Fibroblast of the aortic adventitia (primary cell): ENCODE data around the gene SERTAD2. TPM values are rescaled to one million over a fixed set of nuclear protein-coding genes. Genes with fewer than 3 reads are reported as not detected.

ENCODE experiments used
- DNase-seq: peaks from one replicate; pipeline ENCODE4 v3.0.0-alpha.2; 2010; ENCODE audit warnings: low read depth
- H3K4me3 ChIP-seq: 2 replicates; pipeline ENCODE4 v1.5.1; 2011; ENCODE audit warnings: low read depth, mild to moderate bottlenecking, control low read depth, low read length, moderate library complexity
- CTCF ChIP-seq: IDR thresholded peaks from 2 replicates; pipeline ENCODE4 v1.5.1; 2011; ENCODE audit warnings: mild to moderate bottlenecking, low read length, control low read depth, inconsistent platforms; ENCODE audit not compliant: insufficient read depth
- total RNA-seq: library from RNA; depleted of rRNA; stranded (reverse); fragments of >200 nt; gene quantifications from 2 replicates; pipeline ENCODE4 v1.2.3, GENCODE V29; 2012; ENCODE audit warnings: low replicate concordance

SERTAD2 gene
- total RNA-seq, 1 donor: 34.4 TPM

GRCh38 chr2:64615192-64615763 lies 38.4 kb downstream of the SERTAD2 start:
- H3K4me3 ChIP-seq: no peak overlapping the region
- TF ChIP-seq CTCF: no peak
- DNase-seq: no peak

GRCh38 chr2:64613276-64613675 lies 40.4 kb downstream of the SERTAD2 start:
- peak; percentile 67 for DNase-seq
- no peak overlapping the region for H3K4me3 ChIP-seq
- no peak for TF ChIP-seq CTCF

GRCh38 chr2:64612575-64613195 lies 41.0 kb downstream of the SERTAD2 start:
- TF ChIP-seq CTCF: no peak
- DNase-seq: no peak
- H3K4me3 ChIP-seq: no peak overlapping the region

GRCh38 chr2:64610316-64610855 lies 43.3 kb downstream of the SERTAD2 start:
- no peak overlapping the region for H3K4me3 ChIP-seq
- TF ChIP-seq CTCF: no peak
- no peak for DNase-seq

GRCh38 chr2:64609942-64610281 lies 43.8 kb downstream of the SERTAD2 start:
- H3K4me3 ChIP-seq: no peak overlapping the region
- no peak for TF ChIP-seq CTCF
- no peak for DNase-seq

- H3K4me3 ChIP-seq: peak overlapping the region; percentile 42
- peak; percentile 31 for TF ChIP-seq CTCF
- peak; percentile 39 for DNase-seq
These were observed 44.3 kb downstream of the SERTAD2 start for GRCh38 chr2:64609227-64609941.
